Endothelial cell of hepatic sinusoid (primary cell): Measurements from ENCODE around the gene LCK.

ENCODE experiments used
- in situ Hi-C: cut with HindIII; loops from 2 replicates; pipeline ENCODE4 v1.10.0; 2017; ENCODE audit warnings: low sequenced_read_pairs

The LCK gene

GRCh38 chr1:32272557-32273390, 21.7 kb downstream of the LCK start:
- in situ Hi-C loops, result no loop called here

- in situ Hi-C loops, result no loop called here
These were observed 22.5 kb downstream of the LCK start for GRCh38 chr1:32273391-32274208.

GRCh38 chr1:32274646-32275340, 23.7 kb downstream of the LCK start:
- in situ Hi-C loops, result no loop called here

- in situ Hi-C loops, result no loop called here
These were observed 24.4 kb downstream of the LCK start for GRCh38 chr1:32275424-32275823.

GRCh38 chr1:32276032-32276782, 25.1 kb downstream of the LCK start:
- in situ Hi-C loops, result no loop called here

GRCh38 chr1:32284777-32285176, 33.7 kb downstream of the LCK start:
- in situ Hi-C loops, result loop anchor here (10.0 kb wide), 1 partner anchor 90 kb away; no protein-coding TSS in a partner anchor

GRCh38 chr1:32285658-32286057, 34.6 kb downstream of the LCK start:
- in situ Hi-C loops, result loop anchor here (10.0 kb wide), 1 partner anchor 89 kb away; no protein-coding TSS in a partner anchor

GRCh38 chr1:32286763-32287162, 35.7 kb downstream of the LCK start:
- in situ Hi-C loops, result loop anchor here (10.0 kb wide), 1 partner anchor 88 kb away; no protein-coding TSS in a partner anchor

GRCh38 chr1:32289256-32289655, 38.2 kb downstream of the LCK start:
- in situ Hi-C loops, result loop anchor here (10.0 kb wide), 1 partner anchor 86 kb away; no protein-coding TSS in a partner anchor

GRCh38 chr1:32291145-32291707, 40.2 kb downstream of the LCK start:
- in situ Hi-C loops, result no loop called here

- in situ Hi-C loops, result no loop called here
These were observed 40.9 kb downstream of the LCK start, which contains the start of gene HDAC1 for GRCh38 chr1:32291708-32292538. TSS of gene HDAC1 (plus strand) at chr1:32292083. CDS start at chr1:32292170, 87 bp downstream.

- in situ Hi-C loops, result loop anchor here (5.0 kb wide), 1 partner anchor 46 kb away; the partner anchor contains the start of gene LCK
These were observed 47.1 kb downstream of the LCK start for GRCh38 chr1:32298211-32298610.

- in situ Hi-C loops, result loop anchor here (5.0 kb wide), 1 partner anchor 47 kb away; the partner anchor contains the start of gene LCK
These were observed 48.3 kb downstream of the LCK start for GRCh38 chr1:32299327-32299726.

GRCh38 chr1:32303358-32303757, 52.3 kb downstream of the LCK start:
- in situ Hi-C loops, result no loop called here

- in situ Hi-C loops, result no loop called here
These were observed 53.0 kb downstream of the LCK start for GRCh38 chr1:32303997-32304622.

GRCh38 chr1:32305310-32305709, 54.2 kb downstream of the LCK start:
- in situ Hi-C loops, result no loop called here

GRCh38 chr1:32307324-32307723, 56.3 kb downstream of the LCK start:
- in situ Hi-C loops, result no loop called here

- in situ Hi-C loops, result no loop called here
These were observed 58.9 kb downstream of the LCK start for GRCh38 chr1:32309960-32310359.
